Endothelial cell of umbilical vein (primary cell): ENCODE measurements around the gene TBX21.

Experiments
- CTCF ChIP-seq, 2 donors: IDR thresholded peaks; 1 replicate in 1 of 2; 2 replicates in 1 of 2; pipeline ENCODE4 v1.5.1; 2011; ENCODE audit warnings: low read length in 2 of 2, mild to moderate bottlenecking in 2 of 2, moderate library complexity in 2 of 2, control low read depth in 1 of 2, inconsistent platforms in 1 of 2, low read depth in 1 of 2; ENCODE audit not compliant: insufficient read depth in 1 of 2; ENCODE audit errors: extremely low read depth in 1 of 2
- EZH2 ChIP-seq: IDR thresholded peaks from 2 replicates; pipeline ENCODE4 v1.6.1; 2012; ENCODE audit warnings: borderline replicate concordance, low read depth, mild to moderate bottlenecking, moderate library complexity, low read length, inconsistent platforms; ENCODE audit not compliant: severe bottlenecking
- FOS ChIP-seq: IDR thresholded peaks from 2 replicates; pipeline ENCODE4 v1.6.1; 2011; ENCODE audit warnings: mild to moderate bottlenecking, low read length, moderate library complexity, borderline replicate concordance; ENCODE audit not compliant: insufficient read depth
- JUN ChIP-seq: IDR thresholded peaks from 2 replicates; pipeline ENCODE4 v1.6.1; 2011; ENCODE audit warnings: borderline replicate concordance, low read depth; ENCODE audit not compliant: insufficient read length, insufficient read depth
- MAX ChIP-seq: IDR thresholded peaks from 2 replicates; pipeline ENCODE4 v1.6.1; 2011; ENCODE audit not compliant: insufficient read depth, insufficient read length
- MYC ChIP-seq: IDR thresholded peaks from one replicate; pipeline ENCODE4 v1.6.1; 2011; ENCODE audit warnings: mild to moderate bottlenecking, low read depth, low read length
- POLR2A ChIP-seq: IDR thresholded peaks from 2 replicates; pipeline ENCODE4 v1.6.1; 2012; ENCODE audit warnings: low read depth, mild to moderate bottlenecking, control low read depth, low read length
- POLR2AphosphoS5 ChIP-seq: IDR thresholded peaks from 2 replicates; pipeline ENCODE4 v1.6.1; 2012; ENCODE audit warnings: low read depth, mild to moderate bottlenecking, control low read depth, low read length, moderate library complexity; ENCODE audit not compliant: insufficient read depth

- TF ChIP-seq EZH2 (no peak), MAX (no peak), POLR2AphosphoS5 (no peak), CTCF (IDR thresholded peaks at IDR 0.05; ENCODE audit: extremely low read depth in 1 of 2, insufficient read depth in 1 of 2, low read depth in 1 of 2, low read length in 2 of 2) (no peak), POLR2A (no peak), JUN (no peak), MYC (no peak), FOS (no peak)
Observed at GRCh38 chr17:47696717-47697642, 36.1 kb upstream of the TBX21 start.
